H9 (cell line): ENCODE measurements around the gene IFT172. TPM values are rescaled to one million over a fixed set of nuclear protein-coding genes. Genes with fewer than 3 reads are reported as not detected.

Experiments used
- DNase-seq: peaks from one replicate; pipeline ENCODE4 v3.0.0-alpha.2; 2017
- H2AFZ ChIP-seq: one replicate; pipeline ENCODE4 v1.6.1; 2013; ENCODE audit warnings: mild to moderate bottlenecking, low read length, control low read depth, moderate library complexity
- H2AK5ac ChIP-seq: 2 replicates; pipeline ENCODE4 v1.6.1; 2013; ENCODE audit warnings: low read length, control low read depth, mixed read lengths; ENCODE audit not compliant: insufficient read length
- H2BK120ac ChIP-seq: one replicate; pipeline ENCODE4 v1.6.1; 2013; ENCODE audit warnings: low read depth, mild to moderate bottlenecking, low read length, control low read depth, inconsistent platforms; ENCODE audit not compliant: poor library complexity, severe bottlenecking
- H2BK12ac ChIP-seq: 2 replicates; pipeline ENCODE4 v1.6.1; 2013; ENCODE audit warnings: low read length, control low read depth, mixed read lengths, low read depth; ENCODE audit not compliant: insufficient read length
- H2BK15ac ChIP-seq: 2 replicates; pipeline ENCODE4 v1.6.1; 2013; ENCODE audit warnings: low read depth, low read length, control low read depth
- H2BK20ac ChIP-seq: one replicate; pipeline ENCODE4 v1.6.1; 2013; ENCODE audit warnings: low read depth, mild to moderate bottlenecking, low read length, control low read depth, inconsistent platforms; ENCODE audit not compliant: poor library complexity, severe bottlenecking
- H2BK5ac ChIP-seq: 2 replicates; pipeline ENCODE4 v1.6.1; 2013; ENCODE audit warnings: low read length, control low read depth, mixed read lengths; ENCODE audit not compliant: insufficient read length
- H3K14ac ChIP-seq: 2 replicates; pipeline ENCODE4 v1.6.1; 2013; ENCODE audit warnings: low read length, control low read depth; ENCODE audit not compliant: insufficient read depth
- H3K18ac ChIP-seq: 2 replicates; pipeline ENCODE4 v1.6.1; 2013; ENCODE audit warnings: low read depth, mild to moderate bottlenecking, mixed read lengths, low read length, control low read depth; ENCODE audit not compliant: insufficient read length
- H3K23ac ChIP-seq: 2 replicates; pipeline ENCODE4 v1.6.1; 2013; ENCODE audit warnings: low read length, control low read depth, mixed read lengths, low read depth; ENCODE audit not compliant: insufficient read length
- H3K23me2 ChIP-seq: 2 replicates; pipeline ENCODE4 v1.6.1; 2013; ENCODE audit warnings: low read depth, mild to moderate bottlenecking, mixed read lengths, low read length, control low read depth; ENCODE audit not compliant: insufficient read length, poor library complexity, severe bottlenecking
- H3K27ac ChIP-seq: 2 replicates; pipeline ENCODE4 v1.5.1; 2013; ENCODE audit warnings: low read length, control low read depth, mixed read lengths, low read depth; ENCODE audit not compliant: insufficient read length
- H3K27me3 ChIP-seq: 2 replicates; pipeline ENCODE4 v1.6.1; 2013; ENCODE audit warnings: low read length, control low read depth, inconsistent platforms; ENCODE audit not compliant: insufficient read depth
- H3K4ac ChIP-seq: 2 replicates; pipeline ENCODE4 v1.6.1; 2013; ENCODE audit warnings: low read depth, mild to moderate bottlenecking, control low read depth, inconsistent platforms, low read length, moderate library complexity
- H3K4me1 ChIP-seq: 2 replicates; pipeline ENCODE4 v1.6.1; 2013; ENCODE audit warnings: low read length, control low read depth, inconsistent platforms; ENCODE audit not compliant: insufficient read depth
- H3K4me2 ChIP-seq: 2 replicates; pipeline ENCODE4 v1.6.1; 2013; ENCODE audit warnings: low read length, control low read depth, mixed read lengths; ENCODE audit not compliant: insufficient read length, insufficient read depth
- H3K56ac ChIP-seq: 2 replicates; pipeline ENCODE4 v1.6.1; 2013; ENCODE audit warnings: low read depth, mild to moderate bottlenecking, mixed read lengths, low read length, control low read depth; ENCODE audit not compliant: insufficient read length
- H3K79me1 ChIP-seq: 2 replicates; pipeline ENCODE4 v1.6.1; 2013; ENCODE audit warnings: low read depth, mild to moderate bottlenecking, moderate library complexity, low read length, control low read depth, inconsistent platforms; ENCODE audit not compliant: insufficient read depth, poor library complexity, severe bottlenecking
- H3K79me2 ChIP-seq: 2 replicates; pipeline ENCODE4 v1.6.1; 2013; ENCODE audit warnings: low read length, control low read depth, inconsistent platforms; ENCODE audit not compliant: insufficient read depth
- H3K9ac ChIP-seq: 2 replicates; pipeline ENCODE4 v1.6.1; 2013; ENCODE audit warnings: low read length, control low read depth, mixed read lengths; ENCODE audit not compliant: insufficient read length; ENCODE audit errors: extremely low read depth
- H3K9me3 ChIP-seq: one replicate; pipeline ENCODE4 v1.6.1; 2013; ENCODE audit warnings: low read depth, low read length, inconsistent platforms; ENCODE audit not compliant: control insufficient read depth
- H3T11ph ChIP-seq: one replicate; pipeline ENCODE4 v1.6.1; 2013; ENCODE audit warnings: mild to moderate bottlenecking, low read length, control low read depth, inconsistent platforms
- H4K20me1 ChIP-seq: one replicate; pipeline ENCODE4 v1.6.1; 2013; ENCODE audit not compliant: control insufficient read depth, insufficient read length, insufficient read depth
- H4K5ac ChIP-seq: 2 replicates; pipeline ENCODE4 v1.6.1; 2013; ENCODE audit warnings: low read depth, mild to moderate bottlenecking, mixed read lengths, low read length, control low read depth; ENCODE audit not compliant: insufficient read length
- H4K8ac ChIP-seq: replicated peaks from 2 replicates; pipeline ENCODE4 v1.6.1; 2013; ENCODE audit warnings: low read length, control low read depth, mixed read lengths, low read depth; ENCODE audit not compliant: insufficient read length
- H4K91ac ChIP-seq: 2 replicates; pipeline ENCODE4 v1.6.1; 2013; ENCODE audit warnings: low read depth, mild to moderate bottlenecking, moderate library complexity, mixed read lengths, low read length, control low read depth; ENCODE audit not compliant: insufficient read length
- H3K27ac Mint-ChIP-seq, 3 experiments: 2 replicates in 2 of 3; 3 replicates in 1 of 3; pipeline ENCODE4 v1.8.0; 2020 to 2021; ENCODE audit warnings: mixed read lengths in 3 of 3, mild to moderate bottlenecking in 1 of 3, moderate library complexity in 1 of 3
- H3K27me3 Mint-ChIP-seq: 2 replicates; pipeline ENCODE4 v1.8.0; 2021; ENCODE audit warnings: low read depth, mild to moderate bottlenecking, moderate library complexity, mixed read lengths
- H3K36me3 Mint-ChIP-seq, 3 experiments: 2 replicates in 2 of 3; 3 replicates in 1 of 3; pipeline ENCODE4 v1.8.0; 2020 to 2021; ENCODE audit warnings: low read depth in 3 of 3, mixed read lengths in 3 of 3; ENCODE audit not compliant: insufficient read depth in 1 of 3
- H3K4me1 Mint-ChIP-seq, 2 experiments: 2 replicates each; pipeline ENCODE4 v1.8.0; 2020; ENCODE audit warnings: mixed read lengths in 2 of 2
- H3K4me3 Mint-ChIP-seq, 2 experiments: 2 replicates in 1 of 2; 3 replicates in 1 of 2; pipeline ENCODE4 v1.8.0; 2020 to 2021; ENCODE audit warnings: mild to moderate bottlenecking in 2 of 2, mixed read lengths in 2 of 2, moderate library complexity in 1 of 2
- H3K9me3 Mint-ChIP-seq, 2 experiments: 2 replicates in 1 of 2; 3 replicates in 1 of 2; pipeline ENCODE4 v1.8.0; 2020; ENCODE audit warnings: mild to moderate bottlenecking in 2 of 2, mixed read lengths in 2 of 2, moderate library complexity in 1 of 2
- CTCF ChIP-seq: fragments of 200-600 bp; sonication (generic); conservative IDR thresholded peaks from 3 replicates; pipeline ENCODE4 v1.8.0; 2021; ENCODE audit warnings: antibody characterized with exemption, mild to moderate bottlenecking
- WGBS: extraction: QIAGEN DNeasy Blood & Tissue Kit; methylation state at CpG from one replicate; pipeline ENCODE4 v1.1.7; 2013; ENCODE audit warnings: missing lambda C conversion rate, low lambda C conversion rate, mixed read lengths; ENCODE audit not compliant: insufficient read length; ENCODE audit errors: extremely low coverage; 5-methylcytosine and 5-hydroxymethylcytosine counted together
- total RNA-seq: library from RNA; stranded (reverse); gene quantifications from 2 replicates; pipeline ENCODE4 v1.2.1, GENCODE V29; 2021

IFT172 gene
- total RNA-seq, 1 experiment from 2014 or later = 15.5 TPM

GRCh38 chr2:27498975-27499374, 9.4 kb upstream of the IFT172 start:
- no peak overlapping the region for H2AK5ac ChIP-seq
- H2BK5ac ChIP-seq = no peak overlapping the region
- no peaks in the 10 kb centered on the region for H4K20me1 ChIP-seq
- no peak overlapping the region for H3K23ac ChIP-seq
- no peak overlapping the region for H4K91ac ChIP-seq
- no peak overlapping the region for H3K27ac ChIP-seq
- no peaks in the 10 kb centered on the region for H3K79me2 ChIP-seq
- Mint-ChIP-seq H3K4me3 (no peak overlapping the region), H3K36me3 (no peaks in the 10 kb centered on the region; a peak in 1 of 7 replicates), H3K9me3 (no peaks in the 10 kb centered on the region), H3K27ac (no peak overlapping the region), H3K27me3 (peaks cover 40% of the 10 kb centered on the region), H3K4me1 (peaks cover 24 to 26% of the 10 kb centered on the region in 2 experiments)
- H3K23me2 ChIP-seq = peaks cover 5% of the 10 kb centered on the region
- H3K9me3 ChIP-seq = no peaks in the 10 kb centered on the region
- no peak overlapping the region for H3K14ac ChIP-seq
- H3K4me2 ChIP-seq = no peak overlapping the region
- WGBS = no CpG with 5 or more reads among the region's 3 CpGs
- no peak overlapping the region for H4K5ac ChIP-seq
- TF ChIP-seq CTCF = no peak
- no peaks in the 10 kb centered on the region; the same call in 1 of the 2 replicates for H3K27me3 ChIP-seq
- no peak overlapping the region for H2BK120ac ChIP-seq
- no peaks in the 10 kb centered on the region; the same call in 1 of the 2 replicates for H3K4me1 ChIP-seq
- DNase-seq = no peak
- no peak overlapping the region for H2AFZ ChIP-seq
- H2BK15ac ChIP-seq = no peak overlapping the region
- H3K4ac ChIP-seq = no peak overlapping the region
- no peaks in the 10 kb centered on the region for H3K79me1 ChIP-seq
- H2BK20ac ChIP-seq = no peak overlapping the region
- H4K8ac ChIP-seq = no peak overlapping the region
- no peak overlapping the region for H3K18ac ChIP-seq
- no peak overlapping the region for H3T11ph ChIP-seq
- H3K56ac ChIP-seq = no peak overlapping the region
- no peak overlapping the region for H2BK12ac ChIP-seq
- no peak overlapping the region for H3K9ac ChIP-seq
